ENCODE results near the gene ERCC6L.

Gene ERCC6L, protein sequence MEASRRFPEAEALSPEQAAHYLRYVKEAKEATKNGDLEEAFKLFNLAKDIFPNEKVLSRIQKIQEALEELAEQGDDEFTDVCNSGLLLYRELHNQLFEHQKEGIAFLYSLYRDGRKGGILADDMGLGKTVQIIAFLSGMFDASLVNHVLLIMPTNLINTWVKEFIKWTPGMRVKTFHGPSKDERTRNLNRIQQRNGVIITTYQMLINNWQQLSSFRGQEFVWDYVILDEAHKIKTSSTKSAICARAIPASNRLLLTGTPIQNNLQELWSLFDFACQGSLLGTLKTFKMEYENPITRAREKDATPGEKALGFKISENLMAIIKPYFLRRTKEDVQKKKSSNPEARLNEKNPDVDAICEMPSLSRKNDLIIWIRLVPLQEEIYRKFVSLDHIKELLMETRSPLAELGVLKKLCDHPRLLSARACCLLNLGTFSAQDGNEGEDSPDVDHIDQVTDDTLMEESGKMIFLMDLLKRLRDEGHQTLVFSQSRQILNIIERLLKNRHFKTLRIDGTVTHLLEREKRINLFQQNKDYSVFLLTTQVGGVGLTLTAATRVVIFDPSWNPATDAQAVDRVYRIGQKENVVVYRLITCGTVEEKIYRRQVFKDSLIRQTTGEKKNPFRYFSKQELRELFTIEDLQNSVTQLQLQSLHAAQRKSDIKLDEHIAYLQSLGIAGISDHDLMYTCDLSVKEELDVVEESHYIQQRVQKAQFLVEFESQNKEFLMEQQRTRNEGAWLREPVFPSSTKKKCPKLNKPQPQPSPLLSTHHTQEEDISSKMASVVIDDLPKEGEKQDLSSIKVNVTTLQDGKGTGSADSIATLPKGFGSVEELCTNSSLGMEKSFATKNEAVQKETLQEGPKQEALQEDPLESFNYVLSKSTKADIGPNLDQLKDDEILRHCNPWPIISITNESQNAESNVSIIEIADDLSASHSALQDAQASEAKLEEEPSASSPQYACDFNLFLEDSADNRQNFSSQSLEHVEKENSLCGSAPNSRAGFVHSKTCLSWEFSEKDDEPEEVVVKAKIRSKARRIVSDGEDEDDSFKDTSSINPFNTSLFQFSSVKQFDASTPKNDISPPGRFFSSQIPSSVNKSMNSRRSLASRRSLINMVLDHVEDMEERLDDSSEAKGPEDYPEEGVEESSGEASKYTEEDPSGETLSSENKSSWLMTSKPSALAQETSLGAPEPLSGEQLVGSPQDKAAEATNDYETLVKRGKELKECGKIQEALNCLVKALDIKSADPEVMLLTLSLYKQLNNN

DNA sequence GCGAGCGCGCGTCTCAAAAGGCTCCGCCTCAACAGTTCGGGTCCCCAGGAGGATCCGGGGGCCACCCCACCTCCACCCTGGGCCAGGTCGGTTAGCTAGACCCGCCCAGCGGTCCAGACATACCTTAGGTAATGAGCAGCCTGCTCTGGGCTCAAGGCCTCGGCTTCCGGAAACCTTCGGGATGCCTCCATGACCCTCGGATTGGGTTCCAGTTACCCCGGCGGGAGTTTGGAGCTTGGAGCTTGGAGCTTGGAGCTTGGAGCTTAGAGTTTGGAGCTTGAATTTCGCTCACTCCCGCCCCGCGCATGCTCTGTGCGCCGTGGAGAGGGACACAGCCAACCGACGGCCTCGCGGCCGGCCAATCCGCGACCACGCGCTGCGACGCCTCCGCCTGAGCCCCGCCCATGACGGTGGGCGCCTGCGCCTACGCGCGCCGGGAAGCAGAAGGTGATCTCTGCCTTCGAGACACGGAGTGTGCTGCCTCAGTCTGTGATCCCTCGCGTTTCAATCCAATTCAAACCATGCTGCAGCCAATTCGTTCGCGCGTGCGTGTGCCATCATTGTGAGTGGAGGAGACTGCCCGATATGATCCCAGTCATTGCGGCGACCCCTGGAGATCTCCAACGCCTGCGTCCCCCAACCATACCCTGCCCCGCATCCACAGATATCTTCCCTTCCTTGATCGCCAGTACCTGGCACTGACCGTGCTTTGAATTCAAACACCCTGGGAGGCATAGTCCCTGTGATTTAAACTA lies at the start of gene ERCC6L:
Gene ERCC6L, minus strand, starts transcription at position 307 of the 755 bp plus-strand sequence. Its CDS starts 116 bp downstream, at position 191.
- DNase-seq, result peak; percentile 57 to 61

DNA sequence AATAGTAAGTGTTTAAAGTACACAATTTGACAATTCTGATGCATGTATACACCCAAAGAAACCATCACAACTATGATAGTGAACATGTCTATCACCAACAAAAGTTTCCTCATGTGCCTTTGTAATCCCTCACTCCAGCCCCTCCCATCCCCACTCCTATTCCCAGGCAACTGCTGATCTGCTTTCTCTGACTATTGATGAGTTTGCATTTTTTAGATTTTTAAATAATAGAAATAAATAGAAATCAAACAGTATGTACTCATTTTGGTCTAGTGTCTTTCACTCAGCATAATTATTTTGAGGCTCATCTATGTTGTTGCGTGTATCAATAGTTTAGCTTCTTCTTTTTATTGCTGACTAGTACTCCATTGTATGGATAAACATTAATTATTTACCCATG lies 43.5 kb upstream of the ERCC6L start:
- no peak for DNase-seq

DNA sequence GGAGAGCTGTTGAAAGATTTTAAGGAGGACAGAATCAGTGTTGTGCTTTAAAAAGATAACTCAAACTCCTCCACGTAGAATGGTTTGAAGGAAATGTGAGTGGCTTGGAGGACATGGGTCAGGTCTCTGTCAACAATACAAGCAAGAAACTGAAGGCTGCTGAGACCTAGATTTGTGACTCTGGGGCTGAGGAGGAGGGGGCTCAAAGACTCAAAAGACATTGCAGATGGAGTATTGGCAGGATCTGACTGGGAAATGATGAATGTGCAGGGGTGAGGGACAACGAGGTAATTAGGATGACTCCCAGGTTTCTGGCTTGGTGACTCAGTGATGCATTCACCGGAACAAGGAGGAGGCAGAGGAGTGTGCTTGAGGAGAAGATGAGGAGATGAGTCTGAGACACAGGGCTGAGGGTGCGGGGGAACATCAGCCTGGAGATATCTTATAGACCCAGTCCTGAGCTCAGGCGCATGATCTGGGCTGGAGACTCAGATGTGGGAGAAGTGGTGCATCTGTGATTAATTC lies 41.6 kb upstream of the ERCC6L start:
- no peak for DNase-seq

DNA sequence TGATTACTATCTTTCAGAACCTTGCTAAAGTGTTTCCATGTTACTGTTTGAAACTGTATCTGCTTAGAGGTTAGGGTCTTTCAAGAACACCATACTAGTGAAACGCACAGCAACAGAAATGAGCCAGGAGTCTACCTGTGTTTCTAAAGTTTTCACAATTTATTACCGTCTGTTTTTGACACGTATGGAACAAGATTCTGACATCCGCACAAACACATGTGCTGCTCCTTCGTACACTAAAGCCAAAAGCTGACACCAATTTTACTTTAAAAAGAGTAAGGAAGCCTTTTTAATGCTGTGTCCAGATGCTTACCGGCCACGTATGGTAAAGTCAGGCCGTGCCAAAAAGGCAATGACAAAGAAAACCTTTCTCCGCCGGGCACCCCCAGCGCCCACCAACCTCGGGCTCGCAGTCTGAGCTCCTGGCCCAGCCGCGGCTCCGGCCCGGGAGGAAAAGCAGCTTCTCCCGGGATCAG lies 37.7 kb upstream of the ERCC6L start:
- no peak for DNase-seq

DNA sequence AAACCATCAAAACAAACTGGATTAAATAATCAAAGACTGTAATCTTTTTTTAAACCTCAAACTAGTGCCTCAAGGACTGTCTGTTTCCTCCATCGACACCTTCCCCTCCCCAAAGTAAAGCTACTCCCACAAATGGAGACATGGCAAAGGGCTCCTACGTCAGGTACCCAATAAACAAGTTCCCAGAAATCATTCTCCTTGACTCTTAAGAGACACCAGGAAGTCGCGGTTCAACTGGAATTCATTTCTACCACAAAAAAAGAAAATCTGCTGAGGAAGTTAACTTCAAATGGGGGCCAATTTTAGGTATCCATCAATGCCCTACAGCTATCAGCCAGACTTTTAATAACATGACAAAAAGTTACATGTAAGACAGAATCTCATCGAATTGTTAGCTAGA lies 35.7 kb upstream of the ERCC6L start:
- DNase-seq, result no peak

DNA sequence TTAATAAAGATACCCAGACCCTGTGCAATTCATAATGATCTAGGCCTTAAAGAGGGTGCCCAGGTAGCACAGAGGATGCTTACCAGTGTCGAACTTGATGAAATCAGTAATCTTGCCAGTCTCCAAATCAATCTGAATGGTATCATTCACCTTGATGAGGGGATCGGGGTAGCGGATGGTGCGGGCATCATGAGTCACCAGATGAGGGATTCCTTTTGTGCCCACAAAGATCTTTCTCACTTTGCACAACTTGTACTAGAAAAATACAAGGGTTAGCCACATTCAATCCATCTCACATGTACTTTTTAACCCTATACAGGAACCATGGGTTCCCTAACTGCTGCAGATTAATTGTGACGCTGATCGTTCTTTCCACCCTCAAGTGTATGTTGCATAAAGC lies 34.9 kb upstream of the ERCC6L start:
- DNase-seq, result no peak

DNA sequence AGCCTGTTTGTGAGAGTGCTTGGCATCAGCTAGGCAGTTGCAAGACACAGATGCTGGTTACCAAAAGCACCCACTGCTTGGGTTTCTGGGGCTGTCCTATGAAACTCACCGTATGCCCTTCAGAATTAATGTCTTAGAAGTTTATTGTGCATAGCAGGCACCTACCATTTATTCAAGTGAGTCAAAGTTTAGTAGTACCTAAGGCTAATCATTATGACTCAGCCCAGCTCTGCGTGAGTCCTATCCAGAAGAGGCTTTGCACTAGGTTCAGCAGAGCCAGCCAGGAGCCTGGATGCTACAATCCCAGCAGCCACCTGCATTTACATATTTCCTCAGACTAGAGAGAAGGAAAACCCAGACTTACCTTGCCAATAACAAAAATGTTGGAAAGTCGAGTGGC lies 34.0 kb upstream of the ERCC6L start:
- no peak for DNase-seq

DNA sequence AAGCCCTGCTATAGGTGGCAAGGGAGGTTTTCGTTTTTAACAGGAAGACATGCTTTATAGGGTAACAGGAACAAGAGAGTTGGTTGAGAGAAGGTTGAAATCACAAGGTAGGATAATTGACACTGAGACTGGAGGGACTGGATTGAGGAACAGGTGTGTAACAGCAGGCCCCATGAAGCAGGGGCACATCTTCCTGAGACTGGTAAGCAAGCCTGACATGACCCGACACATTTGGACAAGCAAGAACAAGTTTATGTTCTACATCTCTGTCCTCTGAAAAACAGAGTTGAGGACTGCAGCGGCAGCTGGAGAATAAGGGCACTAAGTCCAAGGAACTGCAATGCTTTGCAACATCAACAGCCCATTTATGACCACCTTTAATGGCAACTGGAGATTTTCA lies 33.0 kb upstream of the ERCC6L start:
- no peak for DNase-seq

DNA sequence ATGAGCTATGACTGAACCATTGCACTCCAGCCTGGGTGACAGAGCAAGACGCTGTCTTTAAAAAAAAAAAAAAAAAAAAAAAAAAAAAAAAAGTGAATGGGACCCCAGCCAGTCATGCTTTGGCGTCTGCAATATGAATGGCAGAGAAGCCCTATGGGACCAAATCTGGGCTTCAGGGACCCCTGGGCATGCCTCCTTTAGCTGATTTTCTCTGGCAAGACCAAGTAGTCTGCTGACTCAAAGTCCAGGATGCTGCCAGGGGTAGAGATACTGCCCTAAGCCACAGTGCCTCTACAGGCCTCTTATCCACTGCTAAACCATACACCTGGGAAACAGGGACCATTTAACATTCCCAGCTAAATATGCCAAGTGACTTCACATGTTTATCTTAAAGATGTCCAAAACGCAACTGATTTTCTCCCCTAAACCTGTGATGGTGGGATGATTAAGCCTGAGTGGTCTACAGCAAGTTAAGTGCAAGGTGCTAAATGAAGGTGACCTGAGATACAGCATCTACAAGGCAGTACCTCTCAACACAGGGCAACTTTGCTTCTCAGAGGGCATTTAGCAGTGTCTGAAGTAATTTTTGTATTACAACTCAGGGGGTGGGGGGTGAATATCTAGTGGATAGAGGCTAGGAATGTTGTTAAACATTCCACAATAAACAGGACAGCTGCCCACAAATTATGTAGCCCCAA lies 32.4 kb upstream of the ERCC6L start:
- DNase-seq, result no peak

DNA sequence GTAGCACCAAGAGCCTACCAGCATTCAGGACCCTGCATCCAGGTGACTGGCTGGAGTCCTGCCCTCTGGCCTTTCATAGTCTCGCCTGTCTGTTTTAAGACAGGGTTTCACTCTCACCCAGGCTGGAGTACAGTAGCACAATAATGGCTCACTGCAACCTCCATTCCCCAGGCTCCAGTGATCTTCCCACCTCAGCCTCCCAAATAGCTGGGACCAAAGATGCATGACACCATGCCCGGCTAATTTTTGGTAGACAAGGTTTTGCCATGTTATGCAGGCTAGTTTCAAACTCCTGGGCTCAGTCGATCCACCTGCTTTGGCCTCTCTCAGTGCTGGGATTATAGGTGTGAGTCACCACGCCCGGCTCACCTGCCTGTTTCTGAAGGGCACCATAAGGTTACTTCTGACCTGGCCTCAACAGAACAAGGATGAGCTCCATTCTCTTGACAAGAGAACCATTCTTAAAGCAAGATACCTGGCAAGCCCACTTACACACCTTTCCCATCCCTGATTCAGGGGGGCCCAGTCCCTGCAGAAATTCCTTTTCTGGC lies 31.6 kb upstream of the ERCC6L start:
- DNase-seq, result no peak

DNA sequence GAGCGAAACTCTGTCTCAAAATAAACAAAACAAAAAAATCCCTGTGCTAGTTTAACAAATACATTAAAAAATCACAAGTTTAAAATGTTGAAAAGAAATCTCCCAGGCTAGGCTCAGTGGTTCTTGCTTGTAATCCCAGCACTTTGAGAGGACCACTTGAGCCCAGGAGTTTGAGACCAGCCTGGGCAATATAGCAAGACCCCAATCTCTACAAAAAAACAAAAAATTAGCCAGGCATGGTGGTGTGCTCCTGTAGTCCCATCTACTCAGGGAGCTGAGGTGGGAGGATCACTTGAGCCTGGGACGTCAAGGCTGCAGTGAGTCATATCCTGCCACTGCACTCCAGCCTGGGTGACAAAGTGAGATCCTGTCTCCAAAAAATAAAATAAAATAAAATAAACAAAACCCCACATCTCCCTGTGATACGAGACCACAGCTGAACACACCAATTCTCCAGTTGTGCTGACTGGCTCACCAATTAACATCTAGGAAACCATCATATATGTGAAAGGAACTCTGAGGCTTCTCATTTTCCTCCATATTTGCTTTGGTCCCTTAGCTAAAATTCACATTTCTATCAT lies 30.9 kb upstream of the ERCC6L start:
- DNase-seq, result no peak

DNA sequence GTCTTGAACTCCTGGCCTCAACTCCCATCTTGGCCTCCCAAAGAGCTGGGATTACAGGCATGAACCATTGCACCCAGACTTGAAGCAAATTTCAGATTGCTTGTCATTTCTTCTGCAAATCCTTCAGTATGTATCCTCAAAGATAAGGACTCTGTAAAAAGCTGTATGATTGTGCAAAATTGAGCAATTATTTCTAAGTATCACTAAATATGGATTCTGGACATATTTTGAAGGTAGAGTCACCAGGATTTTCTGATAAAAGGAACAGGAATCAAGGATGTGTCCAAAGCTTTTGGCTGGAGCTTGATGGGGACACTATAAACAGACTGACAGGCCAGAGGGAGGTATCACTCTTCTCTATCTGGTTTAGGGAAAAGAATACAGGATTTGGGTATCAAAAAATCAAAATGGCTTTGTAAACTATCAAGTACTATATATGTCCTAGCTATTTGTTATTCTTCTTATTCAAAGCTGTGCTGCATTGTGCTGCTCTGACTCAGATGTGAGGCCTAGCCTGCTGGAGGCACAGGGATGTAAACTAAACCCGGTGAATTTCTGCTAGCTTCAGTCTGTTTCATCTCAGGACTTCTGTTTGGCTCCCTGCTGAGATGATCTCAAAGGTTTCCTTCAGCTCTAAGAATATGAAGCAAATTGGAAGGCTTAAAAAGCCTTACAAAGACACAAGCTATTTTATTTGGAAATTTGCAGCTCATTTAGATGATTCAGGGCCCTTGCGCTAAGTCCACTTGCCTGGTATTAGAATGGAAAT lies 30.0 kb upstream of the ERCC6L start:
- DNase-seq, result no peak

DNA sequence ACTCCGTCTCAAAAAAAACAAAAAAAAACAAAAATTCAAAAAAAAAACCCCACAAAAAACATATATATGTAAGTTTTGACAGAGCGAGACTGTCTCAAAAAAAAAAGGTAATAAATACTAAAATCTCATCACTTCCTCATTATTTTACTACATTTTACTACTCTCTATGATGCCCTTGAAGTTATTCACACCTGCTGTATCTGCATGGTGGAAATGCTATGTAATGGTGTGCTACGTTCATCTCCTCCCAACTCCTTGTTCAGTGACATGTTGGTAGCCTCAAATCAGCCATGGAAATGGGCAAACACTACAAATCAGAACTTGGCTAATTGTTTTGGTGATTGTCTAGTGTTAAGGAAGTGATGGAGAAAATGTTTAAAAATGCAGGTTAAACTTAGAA lies 26.4 kb upstream of the ERCC6L start:
- DNase-seq, result no peak

DNA sequence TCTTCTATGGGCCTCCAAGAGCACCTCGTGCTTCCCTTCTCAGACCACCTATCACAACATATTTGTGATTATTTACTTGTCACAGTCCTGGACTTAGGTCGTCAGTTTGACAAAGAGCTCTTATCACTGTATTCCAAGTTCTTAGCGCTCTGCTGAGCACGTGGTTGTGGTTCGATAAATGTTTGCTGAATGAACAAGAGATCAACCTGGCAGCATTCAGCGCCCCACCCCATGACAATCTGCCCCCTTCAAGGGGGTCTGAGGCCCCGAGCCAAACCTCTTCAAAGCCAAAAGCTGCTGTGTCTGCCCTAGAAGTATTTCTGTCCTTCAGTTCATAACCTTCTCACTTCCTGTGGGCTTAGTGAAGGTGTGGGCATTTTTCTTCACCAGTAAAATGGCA lies 23.2 kb upstream of the ERCC6L start:
- no peak for DNase-seq

DNA sequence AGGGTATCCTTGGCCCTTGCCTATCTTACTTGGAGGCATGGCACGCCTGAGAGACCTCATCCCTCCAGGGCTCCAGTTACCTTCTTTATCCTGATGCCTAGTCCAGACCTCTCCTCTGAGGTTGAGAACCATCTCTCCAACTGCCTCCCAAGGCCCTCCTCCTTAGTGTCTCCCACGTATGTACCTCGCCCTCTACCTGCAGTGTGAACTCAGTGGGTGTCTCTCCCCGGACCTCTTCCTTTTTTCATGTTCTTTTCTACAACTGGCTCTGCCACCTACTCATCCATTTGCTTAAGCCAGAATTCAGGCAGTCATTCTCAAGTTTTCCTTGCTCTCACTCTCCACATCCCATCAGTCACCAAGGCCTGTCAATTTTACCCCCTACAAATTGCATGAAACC lies 21.6 kb upstream of the ERCC6L start:
- no peak for DNase-seq

DNA sequence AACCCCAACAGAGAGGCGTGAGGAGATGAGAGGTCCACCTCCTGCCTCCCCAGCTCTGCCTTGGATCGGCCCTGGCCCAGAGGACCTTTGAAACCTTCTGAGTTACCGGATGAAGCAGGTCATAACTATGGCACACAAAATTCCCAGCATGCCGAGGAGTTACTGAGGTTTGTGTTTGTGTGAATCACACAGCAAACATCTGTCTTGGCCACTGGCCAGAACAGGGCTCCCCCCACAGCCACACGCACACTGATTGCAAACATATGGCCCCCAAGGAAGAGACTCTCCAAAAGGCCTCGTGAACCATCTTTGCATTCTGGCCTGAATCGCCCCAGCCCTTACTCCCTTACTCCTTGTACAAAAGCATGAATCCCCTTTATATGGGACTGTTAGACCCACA lies 19.3 kb upstream of the ERCC6L start:
- DNase-seq, result no peak

DNA sequence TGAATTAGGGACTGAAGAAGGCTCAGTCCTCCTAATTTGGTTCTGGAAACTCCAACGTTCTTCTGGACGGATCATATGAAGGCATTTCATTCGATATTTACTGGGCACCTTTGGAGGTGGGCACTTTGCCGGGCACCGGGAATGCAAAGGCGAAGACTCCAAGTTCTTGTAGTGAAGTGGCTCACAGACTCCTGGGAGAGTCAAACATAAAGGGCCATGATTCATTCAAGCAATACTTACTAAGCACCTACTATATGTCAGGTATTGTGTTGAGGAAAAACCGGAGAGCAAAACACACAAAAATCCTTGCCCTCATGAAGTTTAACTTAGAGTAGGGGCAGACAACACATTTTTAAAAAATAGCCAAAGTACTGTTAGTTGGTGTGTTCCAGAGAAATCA lies 17.0 kb upstream of the ERCC6L start:
- DNase-seq, result no peak

DNA sequence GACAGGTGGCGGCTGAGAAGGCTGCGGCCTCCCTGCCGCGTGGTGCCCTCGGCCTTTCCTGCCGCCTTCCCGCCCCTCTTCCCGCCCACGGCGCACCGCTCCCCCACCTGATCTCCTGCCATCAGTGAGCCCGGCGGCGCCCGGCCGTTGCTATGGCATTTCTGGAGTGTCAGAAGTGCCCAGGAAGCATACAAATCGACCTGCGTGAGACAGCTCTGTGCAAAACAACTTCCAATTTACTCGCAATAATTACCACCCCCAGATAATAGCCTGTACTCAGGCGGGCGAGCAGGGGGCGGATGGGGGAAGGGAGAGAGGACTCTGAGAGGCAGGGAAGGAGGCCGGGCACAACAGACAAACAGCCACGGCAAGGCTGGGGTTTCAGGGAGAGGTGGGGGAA lies 16.6 kb upstream of the ERCC6L start:
- no peak for DNase-seq

DNA sequence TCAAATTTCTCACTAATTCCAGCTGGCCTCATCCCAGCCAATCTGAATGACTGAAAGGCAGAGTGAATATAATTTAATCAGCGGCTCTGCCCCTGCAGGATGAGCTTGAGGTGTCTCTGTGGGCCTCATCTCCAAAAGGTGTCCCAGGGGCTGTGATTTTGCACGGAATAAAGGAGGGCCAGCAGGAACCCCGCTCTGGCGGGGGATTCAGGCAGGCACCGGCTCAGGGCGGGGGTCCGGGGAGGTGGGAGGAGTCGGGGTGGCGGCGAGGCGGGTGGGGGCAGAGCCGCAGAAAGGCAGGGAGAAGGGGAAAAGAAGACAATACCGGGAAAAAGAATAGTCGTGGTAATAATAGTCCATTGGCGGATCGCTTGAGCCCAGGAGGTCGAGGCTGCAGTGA lies 16.0 kb upstream of the ERCC6L start:
- DNase-seq, result no peak

DNA sequence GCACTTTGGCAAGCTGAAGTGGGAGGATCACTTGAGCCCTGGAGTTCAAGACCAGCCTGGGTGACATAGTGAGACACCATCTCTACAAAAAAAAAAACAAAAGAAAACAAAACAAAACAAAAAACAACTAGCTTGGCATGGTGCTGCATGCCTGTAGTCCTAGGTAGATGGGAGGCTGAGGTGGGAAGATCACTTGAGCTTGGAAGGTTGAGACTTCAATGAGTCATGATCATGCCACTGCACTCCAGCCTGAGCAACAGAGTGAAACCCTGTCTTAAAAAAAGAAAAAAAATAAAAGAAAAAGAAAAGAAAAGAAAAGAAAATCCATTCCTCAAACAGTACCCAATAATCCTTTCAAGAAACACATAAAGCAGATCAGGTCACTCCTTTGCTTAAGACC lies 14.9 kb upstream of the ERCC6L start:
- DNase-seq, result no peak
